Right kidney (tissue), 1 donor: Measurements from ENCODE around the gene GSE1.

ENCODE experiments used
- DNase-seq: peaks from one replicate; pipeline ENCODE4 v3.0.0-alpha.2; 2016

The GSE1 gene

DNA sequence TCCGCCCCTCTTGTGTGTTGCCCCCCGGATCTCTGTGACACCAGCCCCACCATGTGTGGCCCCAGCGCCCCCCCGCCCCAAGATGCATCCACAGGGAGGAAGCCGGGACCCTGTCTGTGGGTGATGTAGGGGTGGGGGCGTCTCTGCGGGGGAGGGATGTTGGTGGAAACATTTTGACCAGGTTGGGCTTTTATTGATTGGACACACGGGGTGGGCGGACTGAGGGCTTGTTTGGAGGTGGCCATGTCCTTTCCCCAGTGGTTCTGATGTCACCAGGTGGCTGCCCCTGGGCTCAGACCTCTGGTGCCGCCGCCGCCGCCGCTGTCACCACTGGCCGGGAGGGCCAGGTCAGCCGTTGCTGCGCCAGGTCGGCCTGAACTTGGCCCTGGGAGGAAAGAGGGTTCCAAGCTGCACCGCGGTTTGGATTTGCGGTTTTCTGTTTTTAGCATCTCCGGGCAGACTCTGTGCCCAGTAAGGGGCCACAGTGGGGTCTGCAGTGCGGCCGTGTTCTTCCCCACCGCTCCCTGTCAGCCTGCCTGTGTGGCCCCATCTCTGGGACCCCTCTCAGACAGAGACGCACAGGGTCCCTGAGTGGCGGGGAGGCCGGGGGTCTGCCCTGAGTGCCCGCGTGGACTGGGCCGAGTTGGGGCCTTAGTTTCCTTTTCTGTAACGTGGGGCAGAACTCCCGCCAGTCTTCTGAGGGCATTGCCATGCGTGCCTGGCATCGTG is 19.8 kb downstream of the GSE1 start:
- no peak for DNase-seq

- no peak for DNase-seq
Observed at GRCh38 chr16:85633438-85633743, 20.3 kb downstream of the GSE1 start.

GRCh38 chr16:85633888-85634287 is 20.8 kb downstream of the GSE1 start:
- DNase-seq: no peak

DNA sequence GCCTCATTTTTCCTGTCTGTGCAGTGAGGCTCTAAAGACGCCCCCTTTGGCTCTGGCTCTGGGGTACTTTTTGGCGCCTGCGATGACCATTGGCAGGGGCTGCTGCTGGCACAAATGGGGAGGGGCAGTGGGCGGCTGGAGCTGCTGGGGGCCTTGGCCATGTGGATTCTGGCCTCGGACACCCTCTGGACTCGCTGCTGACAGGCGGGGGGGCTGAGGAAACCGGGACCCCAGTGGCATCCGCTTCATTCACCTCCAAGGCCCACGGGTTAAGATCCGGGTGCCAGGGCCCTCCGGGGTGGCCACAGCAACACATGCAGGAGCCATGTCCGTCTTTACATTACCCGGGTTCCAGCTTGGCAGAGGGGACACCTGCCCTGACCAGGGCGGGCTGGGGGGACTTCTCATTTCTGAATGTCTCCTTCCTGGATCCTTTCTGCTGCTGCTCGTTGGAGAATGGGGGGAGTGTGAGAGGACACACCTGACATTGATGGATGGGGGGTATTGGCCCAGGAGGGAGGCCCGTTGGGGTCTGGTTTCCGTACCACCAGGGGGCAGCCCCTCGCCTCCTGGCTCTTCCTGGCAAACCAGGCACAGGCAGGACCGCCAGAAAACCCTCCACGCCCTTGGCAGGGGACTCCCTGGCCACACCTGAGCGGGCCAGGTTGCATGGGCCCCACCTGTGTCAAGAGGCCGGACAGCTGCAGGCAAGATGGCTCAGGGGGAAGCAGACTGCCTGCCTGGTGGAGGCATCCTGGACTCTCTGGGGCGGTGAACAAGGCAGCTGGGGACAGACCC is 21.8 kb downstream of the GSE1 start:
- no peak for DNase-seq

DNA sequence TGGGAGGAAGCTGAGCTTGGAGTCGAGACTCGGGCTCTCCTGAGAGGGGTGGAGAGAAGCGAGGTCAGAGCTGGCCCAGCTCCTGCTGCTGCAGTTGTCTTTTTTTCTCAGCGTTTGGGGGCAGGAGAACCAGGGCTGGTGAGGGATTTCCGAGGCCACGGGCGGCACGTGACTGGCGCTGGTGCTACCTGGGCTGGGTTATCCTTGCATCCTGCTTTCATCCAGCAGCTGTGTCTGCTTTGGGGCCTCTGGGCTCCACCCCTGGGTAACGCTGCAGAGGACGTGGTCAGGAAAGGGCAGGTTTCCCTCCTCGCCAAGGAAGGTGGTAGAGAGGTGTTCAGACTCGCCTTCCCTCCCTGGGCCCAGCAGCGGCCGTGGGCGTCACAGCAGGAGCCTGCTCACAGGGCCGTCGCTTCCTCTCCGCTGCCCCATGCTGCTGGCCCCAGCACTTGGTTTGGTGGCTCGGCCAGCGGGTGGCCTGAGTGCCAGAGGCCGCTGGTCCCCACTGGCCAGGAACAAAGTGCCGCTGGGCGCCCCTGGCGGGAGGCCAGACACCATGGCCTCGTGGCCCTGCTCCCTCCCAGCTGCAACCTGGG is 22.5 kb downstream of the GSE1 start:
- no peak for DNase-seq

- DNase-seq: no peak
Observed at GRCh38 chr16:85636234-85636812, 23.2 kb downstream of the GSE1 start.

GRCh38 chr16:85637061-85637807 is 24.1 kb downstream of the GSE1 start:
- DNase-seq: no peak

GRCh38 chr16:85637808-85638647 is 24.9 kb downstream of the GSE1 start:
- peak; percentile 57 for DNase-seq

DNA sequence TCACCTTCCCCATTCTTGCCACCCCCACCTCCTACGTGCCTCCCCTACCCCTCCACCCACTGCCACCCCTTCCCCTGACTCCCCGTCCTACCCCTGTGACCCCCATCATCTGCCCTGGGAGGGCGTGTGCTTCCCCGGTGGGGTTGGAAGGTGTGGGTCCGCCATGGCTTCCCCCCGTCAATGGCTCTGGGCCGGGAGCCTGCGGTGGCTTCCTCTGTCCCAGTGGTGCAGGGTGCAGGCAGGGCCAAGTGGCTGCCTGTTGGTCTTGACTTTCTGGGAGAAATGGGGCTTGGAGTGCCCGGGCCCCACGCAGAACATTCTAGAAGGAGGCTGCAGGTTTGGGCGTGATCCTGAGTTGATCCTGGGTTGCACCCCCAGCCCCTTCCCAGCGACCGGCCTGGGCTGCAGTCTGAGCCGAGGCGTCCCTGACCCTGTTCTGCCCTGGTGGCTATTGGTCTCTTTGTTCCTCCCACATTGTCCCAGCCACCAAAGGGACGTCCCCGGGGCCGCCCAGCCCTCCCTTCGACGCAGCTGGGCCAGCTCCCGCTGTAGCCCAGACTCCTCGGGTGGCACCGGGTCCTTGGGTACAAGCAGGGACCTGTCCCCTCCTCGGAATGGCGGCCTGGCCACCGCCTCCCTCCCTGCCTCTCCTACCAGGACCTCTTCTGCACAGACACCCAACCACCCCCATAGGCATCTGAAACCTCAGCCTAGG is 25.7 kb downstream of the GSE1 start:
- DNase-seq: no peak

GRCh38 chr16:85639529-85640253 is 26.6 kb downstream of the GSE1 start:
- DNase-seq: no peak

GRCh38 chr16:85640254-85640558 is 27.1 kb downstream of the GSE1 start:
- DNase-seq: no peak

- DNase-seq: no peak
Observed at GRCh38 chr16:85640585-85640984, 27.5 kb downstream of the GSE1 start.

DNA sequence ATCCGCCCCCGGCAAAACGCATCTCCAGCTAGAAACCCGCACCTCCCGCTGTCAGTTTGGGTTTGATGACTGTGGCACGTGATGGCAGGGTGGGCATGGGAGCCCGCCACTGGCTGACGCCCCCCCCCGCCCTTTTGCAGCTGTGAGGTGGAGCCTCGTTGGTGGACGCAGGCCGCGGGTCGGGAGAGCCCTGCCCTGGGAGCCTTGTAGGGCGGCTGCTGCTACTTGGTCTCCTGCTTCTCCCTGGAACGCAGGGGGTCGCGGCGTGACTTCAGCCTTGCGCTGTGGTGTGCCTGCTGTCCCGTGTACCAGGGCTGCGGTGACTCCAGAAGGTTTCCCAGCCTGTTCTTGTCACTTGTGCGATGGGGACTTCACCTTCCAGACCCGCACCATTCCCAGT is 28.2 kb downstream of the GSE1 start:
- DNase-seq: no peak

GRCh38 chr16:85641776-85642176 is 28.7 kb downstream of the GSE1 start:
- DNase-seq: no peak

DNA sequence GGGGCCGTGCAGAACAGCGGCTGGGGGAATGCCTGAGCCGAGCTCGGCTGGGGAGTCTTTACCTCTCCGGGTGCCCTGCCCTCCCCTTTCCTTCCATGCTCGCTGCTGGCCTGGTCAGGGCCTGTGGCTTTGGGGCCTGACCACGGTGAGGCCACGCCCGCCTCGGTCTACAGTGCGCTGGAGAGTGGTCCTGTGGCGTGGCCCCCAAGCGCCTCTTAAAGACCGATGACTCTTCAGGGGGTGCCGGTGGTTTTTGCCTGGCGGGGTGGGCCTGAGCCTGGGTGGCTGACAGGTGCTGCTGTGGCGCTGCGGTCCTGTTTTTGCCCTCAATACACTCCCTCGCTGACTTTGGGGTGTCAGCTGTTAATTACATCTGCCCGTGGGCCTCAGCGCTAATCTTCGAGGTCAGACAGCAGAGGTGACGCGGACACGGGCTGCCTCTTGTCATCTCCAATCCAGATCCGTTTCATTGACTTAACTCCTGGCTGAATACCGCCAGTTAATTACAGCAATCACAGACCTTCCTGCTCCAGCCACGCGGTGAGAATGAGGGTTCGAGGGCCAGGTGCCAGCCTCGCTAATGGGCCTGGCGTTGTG is 29.7 kb downstream of the GSE1 start:
- no peak for DNase-seq

DNA sequence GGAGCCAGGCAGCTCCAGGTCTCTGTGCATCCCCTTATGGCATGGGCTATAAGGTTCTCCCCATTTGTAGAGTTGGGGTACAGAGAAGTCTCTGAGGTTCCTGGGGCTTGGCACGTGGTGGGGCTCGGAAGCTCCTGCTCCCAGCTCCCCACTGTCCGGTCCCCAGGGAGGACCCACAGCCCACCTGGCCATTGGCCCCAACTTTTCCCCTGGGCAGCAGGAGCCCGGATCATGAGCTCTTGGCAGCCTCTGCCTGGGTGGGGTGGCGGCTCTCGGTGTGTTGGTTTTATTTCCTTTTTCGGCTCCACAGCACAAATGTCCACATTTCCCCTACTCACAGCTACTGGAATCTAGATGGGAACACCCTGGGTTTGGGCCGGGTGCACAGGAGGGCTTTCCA is 30.5 kb downstream of the GSE1 start:
- DNase-seq: no peak

DNA sequence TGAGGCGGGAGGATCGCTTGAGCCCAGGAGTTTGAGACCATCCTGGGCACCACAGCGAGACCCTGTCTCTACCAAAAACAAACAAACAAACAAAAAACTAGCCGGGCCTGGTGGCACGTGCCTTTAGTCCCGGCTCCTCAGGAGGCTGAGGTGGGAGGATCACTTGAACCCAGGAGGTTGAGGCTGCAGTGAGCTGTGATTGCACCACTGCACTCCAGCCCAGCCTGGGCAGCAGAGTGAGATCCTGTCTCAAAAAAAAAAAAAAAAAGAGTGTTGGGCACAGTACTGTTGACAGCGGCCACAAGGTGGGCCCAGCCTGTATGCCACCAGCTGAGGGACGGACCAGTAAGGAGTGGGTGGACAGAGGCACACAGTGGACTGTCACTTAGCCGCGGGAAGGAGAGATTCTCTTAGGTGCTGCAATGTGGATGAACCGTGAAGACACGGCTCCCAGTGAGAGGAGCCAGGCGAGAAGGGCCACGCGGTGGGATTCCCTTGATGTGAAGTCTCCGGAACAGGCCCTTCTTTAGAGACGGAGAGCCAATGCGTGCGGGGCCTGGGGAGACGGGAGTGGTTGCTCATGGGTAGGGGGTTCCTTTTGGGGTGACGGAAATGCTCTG is 31.1 kb downstream of the GSE1 start:
- no peak for DNase-seq

DNA sequence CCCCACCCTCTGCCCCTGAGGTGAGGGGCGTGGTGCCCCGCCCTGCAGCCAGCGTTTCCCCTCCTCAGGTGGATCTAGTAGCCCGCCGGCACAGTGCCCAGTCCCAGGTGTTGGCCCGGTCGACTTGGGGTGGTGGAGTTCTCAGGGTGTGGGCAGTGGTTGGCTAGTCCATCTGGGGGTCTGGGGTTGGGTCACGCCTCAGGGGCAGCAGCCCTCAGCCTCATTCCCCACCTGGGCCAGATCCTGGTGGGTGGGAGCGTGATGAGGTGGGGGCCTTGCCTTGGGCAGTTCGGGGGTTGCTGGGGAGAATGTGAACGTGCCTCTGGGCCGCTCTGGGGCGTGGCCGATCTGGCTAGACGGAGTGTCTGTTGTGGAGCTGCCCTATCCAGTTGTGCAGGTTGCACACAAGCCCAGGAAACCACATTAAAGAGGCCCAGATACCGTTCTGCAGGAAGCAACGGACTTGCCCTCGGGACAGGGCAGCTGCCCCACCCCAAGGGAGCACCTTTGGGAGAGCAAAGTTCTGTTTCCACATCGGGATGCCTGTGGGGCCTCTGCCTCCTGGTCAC is 32.0 kb downstream of the GSE1 start:
- DNase-seq: no peak

- no peak for DNase-seq
Observed at GRCh38 chr16:85646358-85646907, 33.3 kb downstream of the GSE1 start.
